HCT116 (cell line): ENCODE measurements around the gene HSD3B7. TPM values are rescaled to one million over a fixed set of nuclear protein-coding genes. Genes with fewer than 3 reads are reported as not detected.

Experiments used
- ATAC-seq: fragments of 200-7000 bp; cut with Tn5 transposase; 2 replicates; pipeline ENCODE4 v1.9.1; 2020; ENCODE audit warnings: mild to moderate bottlenecking, moderate library complexity
- BruUV-seq: library from RNA; stranded (reverse); fragments of 400-500 nt; replicated peaks from 2 replicates; lab custom pipeline; 2021; lab: Mats Ljungman, UMichigan
- CTCF ChIA-PET: fragments of 300-600 bp; sonication (Branson Sonifier 250); formaldehyde crosslinking; loops from one replicate; lab custom pipeline; 2021; ENCODE audit warnings: antibody characterized with exemption; lab: Charles Lee
- POLR2A ChIA-PET: fragments of 300-600, 350-600 bp; sonication (Branson Sonifier 250); formaldehyde crosslinking; loops from one replicate; lab custom pipeline; 2021; ENCODE audit warnings: antibody characterized with exemption; lab: Charles Lee
- RAD21 ChIA-PET, 2 experiments: fragments of 300-600 bp; sonication (Branson Sonifier 250); formaldehyde crosslinking; loops; one replicate each; lab custom pipeline; 2023; ENCODE audit warnings: low total read pairs in 2 of 2; ENCODE audit not compliant: uncharacterized antibody in 2 of 2, unreplicated experiment in 2 of 2, low non-redundant PET in 1 of 2; lab: Charles Lee
- DNase-seq: peaks from one replicate; pipeline ENCODE4 v3.0.0-alpha.2; 2010; ENCODE audit warnings: low read depth, low spot score
- H2AFZ ChIP-seq: fragments of 200-600 bp; shearing (Covaris generic), sonication (generic); 2 replicates; pipeline ENCODE4 v1.6.1; 2017; ENCODE audit warnings: low read depth, mixed run types, mixed read lengths, antibody characterized with exemption, low read length; ENCODE audit not compliant: poor library complexity, severe bottlenecking
- H3K27ac ChIP-seq: 2 replicates; pipeline ENCODE4 v1.5.1; 2012; ENCODE audit warnings: low read depth, low read length
- H3K27me3 ChIP-seq: fragments of 200-600 bp; sonication (generic); 2 replicates; pipeline ENCODE4 v1.6.1; 2016; ENCODE audit warnings: mixed run types, low read length, mixed read lengths; ENCODE audit not compliant: insufficient read depth
- H3K36me3 ChIP-seq, 2 experiments: fragments of 200-500 bp in 1 of 2; fragments of 200-600 bp in 1 of 2; sonication (Bioruptor generic) in 1 of 2; sonication (generic) in 1 of 2; 2 replicates each; pipeline versions ENCODE4 v1.5.1 to v1.6.1; 2014 to 2016; ENCODE audit warnings: low read length in 2 of 2, inconsistent platforms in 1 of 2, mixed read lengths in 1 of 2, mixed run types in 1 of 2; ENCODE audit not compliant: insufficient read depth in 2 of 2, control insufficient read depth in 1 of 2
- H3K4me1 ChIP-seq, 2 experiments: fragments of 200-600 bp in 1 of 2; sonication (generic) in 1 of 2; 2 replicates each; pipeline versions ENCODE4 v1.5.1 to v1.6.1; 2012 to 2017; ENCODE audit warnings: low read length in 2 of 2, inconsistent platforms in 1 of 2, mild to moderate bottlenecking in 1 of 2, mixed read lengths in 1 of 2, mixed run types in 1 of 2, moderate library complexity in 1 of 2; ENCODE audit not compliant: insufficient read depth in 2 of 2, control insufficient read depth in 1 of 2
- H3K4me2 ChIP-seq: fragments of 200-600 bp; sonication (generic); 2 replicates; pipeline ENCODE4 v1.6.1; 2017; ENCODE audit warnings: mixed run types, low read length, mixed read lengths
- H3K4me3 ChIP-seq, 2 experiments: fragments of 200-600 bp in 1 of 2; sonication (generic) in 1 of 2; replicated peaks in 1 of 2; 2 replicates each; pipeline ENCODE4 v1.5.1; 2011 to 2016; ENCODE audit warnings: low read length in 2 of 2, control low read depth in 1 of 2, low read depth in 1 of 2, mild to moderate bottlenecking in 1 of 2, mixed read lengths in 1 of 2, mixed run types in 1 of 2
- H3K79me2 ChIP-seq: fragments of 200-600 bp; sonication (generic); 2 replicates; pipeline ENCODE4 v1.6.1; 2017; ENCODE audit warnings: mild to moderate bottlenecking, mixed run types, low read length, moderate library complexity, mixed read lengths; ENCODE audit not compliant: insufficient read depth
- H3K9ac ChIP-seq: fragments of 200-600 bp; sonication (generic); 2 replicates; pipeline ENCODE4 v1.6.1; 2016; ENCODE audit warnings: low read length, mixed read lengths
- H3K9me2 ChIP-seq: fragments of 200-600 bp; sonication (generic), shearing (Covaris generic); 2 replicates; pipeline ENCODE4 v1.6.1; 2017; ENCODE audit warnings: mixed run types, mild to moderate bottlenecking, moderate library complexity; ENCODE audit not compliant: insufficient read depth
- H3K9me3 ChIP-seq, 2 experiments: fragments of 200-500 bp in 1 of 2; fragments of 200-600 bp in 1 of 2; sonication (Bioruptor generic) in 1 of 2; sonication (generic) in 1 of 2; 2 replicates each; pipeline ENCODE4 v1.6.1; 2014 to 2017; ENCODE audit warnings: low read length in 2 of 2, mixed read lengths in 2 of 2, inconsistent platforms in 1 of 2, low read depth in 1 of 2, mild to moderate bottlenecking in 1 of 2, mixed run types in 1 of 2, moderate library complexity in 1 of 2; ENCODE audit not compliant: control insufficient read depth in 1 of 2, insufficient read depth in 1 of 2
- H4K20me1 ChIP-seq: fragments of 200-600 bp; sonication (generic), shearing (Covaris generic); 2 replicates; pipeline ENCODE4 v1.6.1; 2017; ENCODE audit warnings: mixed run types, mild to moderate bottlenecking, moderate library complexity; ENCODE audit not compliant: insufficient read depth
- CEBPB ChIP-seq: IDR thresholded peaks from 2 replicates; pipeline ENCODE4 v1.6.1; 2012; ENCODE audit warnings: low read depth
- EZH2 ChIP-seq: fragments of 200-600 bp; sonication (generic); IDR thresholded peaks from 2 replicates; pipeline ENCODE4 v1.6.1; 2017; ENCODE audit warnings: antibody characterized with exemption, mixed run types
- FOSL1 ChIP-seq: IDR thresholded peaks from 2 replicates; pipeline ENCODE4 v1.6.1; 2012; ENCODE audit warnings: low read depth
- JUND ChIP-seq: IDR thresholded peaks from 2 replicates; pipeline ENCODE4 v1.6.1; 2012
- POLR2A ChIP-seq: IDR thresholded peaks from 2 replicates; pipeline ENCODE4 v1.7.0; 2011; ENCODE audit warnings: borderline replicate concordance; ENCODE audit not compliant: insufficient read depth, insufficient read length; ENCODE audit errors: extremely low read depth
- POLR2AphosphoS5 ChIP-seq: IDR thresholded peaks from 2 replicates; pipeline ENCODE4 v1.6.1; 2011; ENCODE audit warnings: mild to moderate bottlenecking, low read depth, low read length, moderate library complexity
- RAD21 ChIP-seq: IDR thresholded peaks from 2 replicates; pipeline ENCODE4 v1.6.1; 2012; ENCODE audit warnings: low read depth, mild to moderate bottlenecking
- REST ChIP-seq: IDR thresholded peaks from 2 replicates; pipeline ENCODE4 v1.6.1; 2012; ENCODE audit warnings: low read depth
- TCF7L2 ChIP-seq: IDR thresholded peaks from 2 replicates; pipeline ENCODE4 v1.7.0; 2011; ENCODE audit warnings: borderline replicate concordance, inconsistent platforms; ENCODE audit not compliant: insufficient read depth, insufficient read length; ENCODE audit errors: extremely low read depth
- YY1 ChIP-seq: IDR thresholded peaks from 2 replicates; pipeline ENCODE4 v1.6.1; 2011; ENCODE audit warnings: low read length, low read depth, moderate library complexity, mild to moderate bottlenecking; ENCODE audit not compliant: insufficient replicate concordance; ENCODE audit errors: extremely low read depth
- ZFX ChIP-seq: fragments of 450-650 bp; IDR thresholded peaks from 2 replicates; pipeline ENCODE4 v1.6.1; 2017
- intact Hi-C: fragments of 100-400 bp; cut with micrococcal nuclease; formaldehyde crosslinking; loops from 2 replicates; pipeline ENCODE4 v1.10.0; 2022
- total RNA-seq: library from RNA; stranded (reverse); gene quantifications from one replicate; pipeline ENCODE4 v1.2.1, GENCODE V29; 2021; ENCODE audit not compliant: unreplicated experiment
- TF ChIP-seq, protein P1 (sequence below): IDR thresholded peaks from 2 replicates; pipeline ENCODE4 v1.6.1; 2011; ENCODE audit warnings: mild to moderate bottlenecking, low read length, moderate library complexity; ENCODE audit not compliant: insufficient replicate concordance; ENCODE audit errors: extremely low read depth
- TF ChIP-seq, protein P2 (sequence below), 3 experiments: fragments of 200-600 bp in 1 of 3; sonication (generic) in 1 of 3; IDR thresholded peaks in 2 of 3; conservative IDR thresholded peaks in 1 of 3; 2 replicates each; pipeline ENCODE4 v1.5.1; 2012 to 2017; ENCODE audit warnings: low read depth in 2 of 3, low read length in 2 of 3, antibody characterized with exemption in 1 of 3, borderline replicate concordance in 1 of 3, control low read depth in 1 of 3, mild to moderate bottlenecking in 1 of 3, mixed read lengths in 1 of 3, mixed run types in 1 of 3, moderate library complexity in 1 of 3; ENCODE audit not compliant: insufficient read depth in 1 of 3
- TF ChIP-seq, protein P3 (sequence below): IDR thresholded peaks from 2 replicates; pipeline ENCODE4 v1.6.1; 2012

HSD3B7 gene
- total RNA-seq, 1 experiment from 2014 or later: 8.6 TPM

GRCh38 chr16:30953111-30953510, 31.9 kb upstream of the HSD3B7 start:
- DNase-seq (no peak), ATAC-seq (no peak)
- Histone ChIP-seq H3K27me3 (no peaks in the 10 kb centered on the region), H2AFZ (no peak overlapping the region), H4K20me1 (no peaks in the 10 kb centered on the region), H3K9ac (no peak overlapping the region), H3K9me2 (no peaks in the 10 kb centered on the region), H3K4me2 (peak overlapping the region; percentile 41; the same call in 1 of the 2 replicates), H3K9me3 (no peaks in the 10 kb centered on the region), H3K36me3 (no peaks in the 10 kb centered on the region), H3K27ac (peak overlapping the region; percentile 17; the same call in 1 of the 2 replicates), H3K79me2 (peaks cover 3% of the 10 kb centered on the region; the same call in 1 of the 2 replicates), H3K4me1 (peaks cover 28 to 50% of the 10 kb centered on the region in 2 experiments), H3K4me3 (no peak overlapping the region)
- TF ChIP-seq POLR2A: no peak
- no peak for TF ChIP-seq EZH2
- TF ChIP-seq JUND: no peak
- TF ChIP-seq, protein P1, sequence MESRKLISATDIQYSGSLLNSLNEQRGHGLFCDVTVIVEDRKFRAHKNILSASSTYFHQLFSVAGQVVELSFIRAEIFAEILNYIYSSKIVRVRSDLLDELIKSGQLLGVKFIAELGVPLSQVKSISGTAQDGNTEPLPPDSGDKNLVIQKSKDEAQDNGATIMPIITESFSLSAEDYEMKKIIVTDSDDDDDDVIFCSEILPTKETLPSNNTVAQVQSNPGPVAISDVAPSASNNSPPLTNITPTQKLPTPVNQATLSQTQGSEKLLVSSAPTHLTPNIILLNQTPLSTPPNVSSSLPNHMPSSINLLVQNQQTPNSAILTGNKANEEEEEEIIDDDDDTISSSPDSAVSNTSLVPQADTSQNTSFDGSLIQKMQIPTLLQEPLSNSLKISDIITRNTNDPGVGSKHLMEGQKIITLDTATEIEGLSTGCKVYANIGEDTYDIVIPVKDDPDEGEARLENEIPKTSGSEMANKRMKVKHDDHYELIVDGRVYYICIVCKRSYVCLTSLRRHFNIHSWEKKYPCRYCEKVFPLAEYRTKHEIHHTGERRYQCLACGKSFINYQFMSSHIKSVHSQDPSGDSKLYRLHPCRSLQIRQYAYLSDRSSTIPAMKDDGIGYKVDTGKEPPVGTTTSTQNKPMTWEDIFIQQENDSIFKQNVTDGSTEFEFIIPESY: no peak
- TF ChIP-seq FOSL1: no peak
- TF ChIP-seq, protein P2, sequence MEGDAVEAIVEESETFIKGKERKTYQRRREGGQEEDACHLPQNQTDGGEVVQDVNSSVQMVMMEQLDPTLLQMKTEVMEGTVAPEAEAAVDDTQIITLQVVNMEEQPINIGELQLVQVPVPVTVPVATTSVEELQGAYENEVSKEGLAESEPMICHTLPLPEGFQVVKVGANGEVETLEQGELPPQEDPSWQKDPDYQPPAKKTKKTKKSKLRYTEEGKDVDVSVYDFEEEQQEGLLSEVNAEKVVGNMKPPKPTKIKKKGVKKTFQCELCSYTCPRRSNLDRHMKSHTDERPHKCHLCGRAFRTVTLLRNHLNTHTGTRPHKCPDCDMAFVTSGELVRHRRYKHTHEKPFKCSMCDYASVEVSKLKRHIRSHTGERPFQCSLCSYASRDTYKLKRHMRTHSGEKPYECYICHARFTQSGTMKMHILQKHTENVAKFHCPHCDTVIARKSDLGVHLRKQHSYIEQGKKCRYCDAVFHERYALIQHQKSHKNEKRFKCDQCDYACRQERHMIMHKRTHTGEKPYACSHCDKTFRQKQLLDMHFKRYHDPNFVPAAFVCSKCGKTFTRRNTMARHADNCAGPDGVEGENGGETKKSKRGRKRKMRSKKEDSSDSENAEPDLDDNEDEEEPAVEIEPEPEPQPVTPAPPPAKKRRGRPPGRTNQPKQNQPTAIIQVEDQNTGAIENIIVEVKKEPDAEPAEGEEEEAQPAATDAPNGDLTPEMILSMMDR (IDR thresholded peaks at IDR 0.05 in 2 of 3, conservative IDR thresholded peaks at IDR 0.05 in 1 of 3; ENCODE audit: borderline replicate concordance in 1 of 3, insufficient read depth in 1 of 3, low read depth in 2 of 3, low read length in 2 of 3): no peak
- no peak for TF ChIP-seq TCF7L2
- TF ChIP-seq REST: no peak
- no peak for TF ChIP-seq ZFX
- TF ChIP-seq CEBPB: no peak
- no peak for TF ChIP-seq YY1
- TF ChIP-seq, protein P3, sequence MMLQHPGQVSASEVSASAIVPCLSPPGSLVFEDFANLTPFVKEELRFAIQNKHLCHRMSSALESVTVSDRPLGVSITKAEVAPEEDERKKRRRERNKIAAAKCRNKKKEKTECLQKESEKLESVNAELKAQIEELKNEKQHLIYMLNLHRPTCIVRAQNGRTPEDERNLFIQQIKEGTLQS: no peak
- no peak for TF ChIP-seq RAD21
- no peak for TF ChIP-seq POLR2AphosphoS5
- RAD21 ChIA-PET: interaction anchor here in 1 of 2 experiments (0.8 kb wide), 1 partner anchor 189 kb away, joined by 4 read pairs; no protein-coding TSS in a partner anchor
- intact Hi-C loops: loop anchor here (10.0 kb wide), 2 partner anchors 142 to 492 kb away; partner anchors contain the start of genes VKORC1 and ZNF843
- POLR2A ChIA-PET: interaction anchor here (1.0 to 1.3 kb wide), 3 partner anchors 11 to 227 kb away, joined by 3 to 4 read pairs (median 4); partner anchors contain the start of genes FUS, ZNF646 and ZNF668
- CTCF ChIA-PET: interaction anchor here (0.7 to 3.1 kb wide), 20 partner anchors 9 to 916 kb away, joined by 3 to 18 read pairs (median 4); partner anchors contain the start of genes ARMC5, DCTPP1, KAT8 and TRIM72
- no TSS peak for BruUV-seq
